HG03460 (cell line): ENCODE results near the gene FOXK2.

Experiments used
- ATAC-seq: cut with Tn5 transposase; IDR thresholded peaks from one replicate; pipeline ENCODE4 v1.9.1; 2021; ENCODE audit not compliant: unreplicated experiment

FOXK2 gene

GRCh38 chr17:82587234-82588086, 67.9 kb downstream of the FOXK2 start:
- ATAC-seq = no peak

GRCh38 chr17:82588266-82589175, 69.0 kb downstream of the FOXK2 start:
- ATAC-seq = no peak

- no peak for ATAC-seq
These were observed 70.3 kb downstream of the FOXK2 start for GRCh38 chr17:82589851-82590180.

- no peak for ATAC-seq
These were observed 70.7 kb downstream of the FOXK2 start for GRCh38 chr17:82590216-82590615.

GRCh38 chr17:82590881-82591539, 71.5 kb downstream of the FOXK2 start:
- no peak for ATAC-seq

- no peak for ATAC-seq
These were observed 72.8 kb downstream of the FOXK2 start for GRCh38 chr17:82592289-82592766.

GRCh38 chr17:82592767-82593589, 73.4 kb downstream of the FOXK2 start:
- no peak for ATAC-seq

GRCh38 chr17:82593590-82594087, 74.1 kb downstream of the FOXK2 start:
- no peak for ATAC-seq

- no peak for ATAC-seq
These were observed 75.0 kb downstream of the FOXK2 start for GRCh38 chr17:82594571-82594970.

- no peak for ATAC-seq
These were observed 76.4 kb downstream of the FOXK2 start for GRCh38 chr17:82595893-82596292.

GRCh38 chr17:82596296-82596695, 76.8 kb downstream of the FOXK2 start:
- ATAC-seq = no peak

GRCh38 chr17:82596837-82597672, 77.5 kb downstream of the FOXK2 start:
- no peak for ATAC-seq

- ATAC-seq = no peak
These were observed 79.0 kb downstream of the FOXK2 start for GRCh38 chr17:82598256-82599119.

GRCh38 chr17:82599674-82600661, 80.4 kb downstream of the FOXK2 start:
- no peak for ATAC-seq

GRCh38 chr17:82600731-82601446, 81.4 kb downstream of the FOXK2 start:
- ATAC-seq = no peak

GRCh38 chr17:82601447-82602000, 82.0 kb downstream of the FOXK2 start:
- ATAC-seq = no peak
